Activated T-helper 2 cell treated with anti-CD3 and anti-CD28 coated beads, Interferon-gamma antibody, Interleukin-2, Interleukin-4, amounts not matched to agents 10 μg/mL and 5 μg/mL and 100 μg/mL, durations not matched to agents 14 hours and 24 hours and 36 hours (primary cell): ENCODE data around the gene ETFRF1. TPM values are rescaled to one million over a fixed set of nuclear protein-coding genes. Genes with fewer than 3 reads are reported as not detected.

ENCODE experiments used
- DNase-seq: peaks from one replicate; pipeline ENCODE4 v3.0.0; 2021; ENCODE audit warnings: low spot score
- H3K27ac Mint-ChIP-seq: one replicate; pipeline ENCODE4 v1.8.0; 2021; ENCODE audit warnings: mixed read lengths
- H3K27me3 Mint-ChIP-seq: one replicate; pipeline ENCODE4 v1.8.0; 2021; ENCODE audit warnings: low read depth, mixed read lengths
- H3K36me3 Mint-ChIP-seq: one replicate; pipeline ENCODE4 v1.8.0; 2021; ENCODE audit warnings: low read depth, mixed read lengths
- H3K4me1 Mint-ChIP-seq: one replicate; pipeline ENCODE4 v1.8.0; 2021; ENCODE audit warnings: low read depth, mixed read lengths
- H3K4me3 Mint-ChIP-seq: one replicate; pipeline ENCODE4 v1.8.0; 2021; ENCODE audit warnings: low read depth, mild to moderate bottlenecking, moderate library complexity, mixed read lengths
- H3K9me3 Mint-ChIP-seq: one replicate; pipeline ENCODE4 v1.8.0; 2021; ENCODE audit warnings: mixed read lengths
- intact Hi-C: fragments of 100-400 bp; cut with micrococcal nuclease; formaldehyde crosslinking; loops from one replicate; pipeline ENCODE4 v1.15.1; 2023
- total RNA-seq: library from RNA; stranded (reverse); gene quantifications from 2 replicates; pipeline ENCODE4 v1.2.3, GENCODE V29; 2022

ETFRF1 gene
- total RNA-seq, 1 donor from 2014 or later: 7.6 TPM

DNA sequence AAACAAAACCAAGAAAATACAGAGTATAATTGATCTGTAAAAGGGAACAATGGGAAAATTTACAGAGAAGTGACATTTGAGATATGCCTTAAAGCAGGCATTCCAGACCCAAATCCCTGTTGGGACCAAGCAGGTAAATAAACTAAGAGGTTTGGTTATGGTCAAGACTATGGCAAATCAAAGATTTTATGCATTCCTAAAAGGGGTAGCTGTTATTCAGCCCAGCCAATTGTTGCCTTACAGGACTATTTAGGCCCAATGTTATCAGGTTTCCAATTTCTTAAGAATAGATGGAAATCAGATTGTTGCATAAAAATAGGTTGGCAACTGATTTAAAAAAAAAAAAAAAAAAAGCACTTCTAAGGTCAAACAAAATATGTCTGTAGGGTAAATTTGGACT, 5.4 kb upstream of the ETFRF1 start:
- no peak for DNase-seq

GRCh38 chr12:25190793-25191192, 4.2 kb upstream of the ETFRF1 start:
- Mint-ChIP-seq H3K4me3 (no peak overlapping the region), H3K36me3 (peaks cover 3% of the 10 kb centered on the region), H3K4me1 (peaks cover 34% of the 10 kb centered on the region), H3K9me3 (no peaks in the 10 kb centered on the region), H3K27ac (no peak overlapping the region), H3K27me3 (peaks cover 3% of the 10 kb centered on the region)
- intact Hi-C loops: no loop called here
- DNase-seq: no peak

More for the DNA sequence above, 5.4 kb upstream of the ETFRF1 start:
- H3K27me3 Mint-ChIP-seq: peaks cover 3% of the 10 kb centered on the region
- intact Hi-C loops: loop anchor here (5.0 kb wide), 1 partner anchor 352 kb away; no protein-coding TSS in a partner anchor
- no peaks in the 10 kb centered on the region for H3K9me3 Mint-ChIP-seq
- no peak overlapping the region for H3K4me3 Mint-ChIP-seq
- H3K4me1 Mint-ChIP-seq: peaks cover 23% of the 10 kb centered on the region
- H3K27ac Mint-ChIP-seq: no peak overlapping the region
- H3K36me3 Mint-ChIP-seq: no peaks in the 10 kb centered on the region

GRCh38 chr12:25194214-25194613, 823 bp upstream of the ETFRF1 start:
- Mint-ChIP-seq H3K4me3 (peak overlapping the region; percentile 94), H3K4me1 (peaks cover 22% of the 10 kb centered on the region), H3K27ac (peak overlapping the region; percentile 94), H3K9me3 (no peaks in the 10 kb centered on the region), H3K27me3 (peaks cover 3% of the 10 kb centered on the region), H3K36me3 (peaks cover 3% of the 10 kb centered on the region)
- intact Hi-C loops: loop anchor here (2.0 kb wide), 2 partner anchors 57 to 143 kb away; partner anchors contain the start of gene KRAS
- no peak for DNase-seq

DNA sequence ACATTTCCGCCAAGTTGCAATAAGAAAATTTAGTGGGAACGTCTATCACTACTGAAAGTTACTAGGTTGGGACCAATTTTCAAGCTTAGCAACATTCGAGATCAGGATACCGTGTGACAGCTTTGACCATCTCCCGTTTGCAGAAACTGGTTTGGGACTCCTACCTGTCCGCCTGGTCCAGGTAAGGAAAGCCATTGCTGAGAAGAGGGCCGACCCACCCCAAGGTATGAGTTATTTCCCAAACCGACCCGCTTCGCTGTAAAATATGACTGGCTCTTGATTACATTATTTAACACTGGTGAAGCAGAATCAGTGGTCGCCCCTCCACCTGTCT, 348 bp upstream of the ETFRF1 start:
- peak overlapping the region; percentile 94 for H3K27ac Mint-ChIP-seq
- peaks cover 3% of the 10 kb centered on the region for H3K27me3 Mint-ChIP-seq
- no peaks in the 10 kb centered on the region for H3K9me3 Mint-ChIP-seq
- peaks cover 22% of the 10 kb centered on the region for H3K4me1 Mint-ChIP-seq
- DNase-seq: no peak
- peak overlapping the region; percentile 94 for H3K4me3 Mint-ChIP-seq
- intact Hi-C loops: loop anchor here (2.0 to 5.0 kb wide), 3 partner anchors 56 to 144 kb away; partner anchors contain the start of gene KRAS
- peaks cover 5% of the 10 kb centered on the region for H3K36me3 Mint-ChIP-seq

- Mint-ChIP-seq H3K4me3 (no peak overlapping the region), H3K27ac (no peak overlapping the region), H3K9me3 (no peaks in the 10 kb centered on the region), H3K4me1 (peaks cover 22% of the 10 kb centered on the region), H3K27me3 (peaks cover 3% of the 10 kb centered on the region), H3K36me3 (peaks cover 19% of the 10 kb centered on the region)
- DNase-seq: no peak
- intact Hi-C loops: loop anchor here (5.0 kb wide), 1 partner anchor 125 kb away; no protein-coding TSS in a partner anchor
Measured at GRCh38 chr12:25197608-25198007, 2.6 kb downstream of the ETFRF1 start.

GRCh38 chr12:25200703-25201102, 5.7 kb downstream of the ETFRF1 start:
- Mint-ChIP-seq H3K4me3 (no peak overlapping the region), H3K9me3 (no peaks in the 10 kb centered on the region), H3K27me3 (no peaks in the 10 kb centered on the region), H3K4me1 (peaks cover 7% of the 10 kb centered on the region), H3K36me3 (peaks cover 33% of the 10 kb centered on the region), H3K27ac (no peak overlapping the region)
- intact Hi-C loops: loop anchor here (5.0 kb wide), 1 partner anchor 757 kb away; the partner anchor contains the start of gene RASSF8
- no peak for DNase-seq

DNA sequence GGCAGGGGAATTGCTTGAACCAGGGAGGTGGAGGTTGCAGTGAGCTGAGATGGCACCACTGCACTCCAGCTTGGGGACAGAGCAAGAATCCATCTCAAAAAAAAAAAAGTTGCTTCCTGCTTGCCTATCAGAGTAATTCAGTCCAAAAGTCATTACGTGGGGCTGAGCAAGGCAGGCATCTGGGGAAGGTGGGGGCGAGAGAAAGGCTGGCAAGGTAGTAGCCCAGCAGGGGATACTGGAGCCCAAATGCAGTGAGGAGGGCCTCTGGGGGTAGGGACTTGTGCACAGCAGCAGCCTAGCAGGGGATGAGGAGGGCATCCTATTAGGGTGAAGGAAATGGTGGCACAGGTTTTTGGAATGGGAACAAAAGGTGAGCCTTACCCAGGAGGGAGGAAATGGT, 7.1 kb downstream of the ETFRF1 start:
- intact Hi-C loops: loop anchor here (5.0 kb wide), 1 partner anchor 755 kb away; the partner anchor contains the start of gene RASSF8
- Mint-ChIP-seq H3K27ac (no peak overlapping the region), H3K4me1 (peaks cover 3% of the 10 kb centered on the region), H3K9me3 (no peaks in the 10 kb centered on the region), H3K4me3 (no peak overlapping the region), H3K36me3 (peaks cover 41% of the 10 kb centered on the region), H3K27me3 (no peaks in the 10 kb centered on the region)
- no peak for DNase-seq

DNA sequence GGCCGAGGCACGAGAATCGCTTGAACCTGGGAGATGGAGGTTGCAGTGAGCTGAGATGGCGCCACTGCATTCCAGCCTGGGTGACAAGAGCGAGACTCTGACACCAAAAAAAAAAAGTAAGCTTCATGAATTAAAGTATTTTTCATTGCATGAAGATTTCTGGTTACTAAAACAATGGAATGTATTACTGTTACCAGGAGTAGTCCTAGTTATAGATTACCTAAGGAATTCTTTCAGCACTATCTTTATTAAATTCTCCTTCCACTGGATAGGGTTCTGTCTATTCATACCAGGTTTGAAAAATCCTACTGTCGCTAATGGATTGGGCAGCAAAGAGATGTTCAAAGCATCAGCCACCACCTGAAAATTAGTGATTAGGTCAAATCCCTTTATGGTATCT, 12.4 kb downstream of the ETFRF1 start:
- no peak for DNase-seq
- H3K9me3 Mint-ChIP-seq: no peaks in the 10 kb centered on the region
- no peaks in the 10 kb centered on the region for H3K27me3 Mint-ChIP-seq
- intact Hi-C loops: no loop called here
- H3K4me3 Mint-ChIP-seq: no peak overlapping the region
- H3K36me3 Mint-ChIP-seq: peaks cover 43% of the 10 kb centered on the region
- no peak overlapping the region for H3K27ac Mint-ChIP-seq
- H3K4me1 Mint-ChIP-seq: peaks cover 5% of the 10 kb centered on the region

GRCh38 chr12:25207846-25208245, 12.8 kb downstream of the ETFRF1 start:
- peaks cover 43% of the 10 kb centered on the region for H3K36me3 Mint-ChIP-seq
- DNase-seq: no peak
- H3K27ac Mint-ChIP-seq: no peak overlapping the region
- intact Hi-C loops: no loop called here
- no peak overlapping the region for H3K4me3 Mint-ChIP-seq
- no peaks in the 10 kb centered on the region for H3K27me3 Mint-ChIP-seq
- no peaks in the 10 kb centered on the region for H3K9me3 Mint-ChIP-seq
- H3K4me1 Mint-ChIP-seq: peaks cover 5% of the 10 kb centered on the region

DNA sequence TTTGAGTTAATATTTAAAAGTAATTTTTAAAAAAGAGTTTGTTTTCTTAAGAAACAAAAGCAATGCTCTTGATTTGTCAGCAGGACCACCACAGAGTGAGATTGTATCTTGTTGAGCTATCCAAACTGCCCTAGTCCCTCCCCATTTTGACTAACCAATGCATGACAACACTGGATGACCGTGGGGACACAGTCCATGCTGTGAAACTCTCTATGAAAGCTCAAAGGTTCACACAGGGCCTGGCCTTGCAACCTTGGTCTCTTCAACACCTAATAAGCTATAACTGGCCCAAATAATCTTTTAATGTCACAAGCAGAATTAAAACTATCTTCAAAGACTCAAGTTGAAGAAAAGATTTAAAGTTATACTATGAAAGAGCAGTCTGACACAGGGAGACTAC, 13.5 kb downstream of the ETFRF1 start:
- H3K27ac Mint-ChIP-seq: no peak overlapping the region
- no peaks in the 10 kb centered on the region for H3K27me3 Mint-ChIP-seq
- no peak for DNase-seq
- intact Hi-C loops: no loop called here
- H3K36me3 Mint-ChIP-seq: peaks cover 39% of the 10 kb centered on the region
- H3K4me3 Mint-ChIP-seq: no peak overlapping the region
- H3K4me1 Mint-ChIP-seq: peaks cover 5% of the 10 kb centered on the region
- H3K9me3 Mint-ChIP-seq: no peaks in the 10 kb centered on the region

GRCh38 chr12:25213338-25213737, 18.3 kb downstream of the ETFRF1 start:
- DNase-seq: no peak
- Mint-ChIP-seq H3K4me3 (no peak overlapping the region), H3K36me3 (peaks cover 26% of the 10 kb centered on the region)

DNA sequence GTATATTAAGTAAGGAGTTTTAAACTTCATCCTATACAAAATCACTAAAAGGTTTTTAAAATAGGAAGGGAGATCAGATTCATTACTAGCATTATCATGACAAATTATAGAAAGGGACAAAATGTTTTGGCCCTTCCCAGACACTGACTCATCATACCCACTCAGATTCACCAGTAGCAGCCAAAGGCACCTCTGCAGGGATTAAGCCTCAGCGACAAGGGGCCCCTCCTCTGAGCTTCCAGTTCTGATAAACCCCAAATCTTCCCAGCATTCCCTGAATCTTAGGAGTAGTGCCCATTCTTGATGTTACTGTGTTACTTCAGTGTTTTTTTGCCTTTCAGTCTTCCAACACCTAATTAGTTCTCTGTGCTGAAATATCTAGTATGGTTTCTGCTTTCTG, 41.2 kb downstream of the ETFRF1 start:
- no peak for DNase-seq
- no peaks in the 10 kb centered on the region for H3K9me3 Mint-ChIP-seq
- H3K4me1 Mint-ChIP-seq: peaks cover 15% of the 10 kb centered on the region
- no peak overlapping the region for H3K4me3 Mint-ChIP-seq
- H3K27ac Mint-ChIP-seq: no peak overlapping the region
- intact Hi-C loops: no loop called here
- H3K27me3 Mint-ChIP-seq: no peaks in the 10 kb centered on the region
- peaks cover 69% of the 10 kb centered on the region for H3K36me3 Mint-ChIP-seq

More at GRCh38 chr12:25213338-25213737, 18.3 kb downstream of the ETFRF1 start:
- Mint-ChIP-seq H3K27me3 (no peaks in the 10 kb centered on the region), H3K9me3 (no peaks in the 10 kb centered on the region), H3K27ac (no peak overlapping the region), H3K4me1 (peaks cover 8% of the 10 kb centered on the region)
- intact Hi-C loops: no loop called here

DNA sequence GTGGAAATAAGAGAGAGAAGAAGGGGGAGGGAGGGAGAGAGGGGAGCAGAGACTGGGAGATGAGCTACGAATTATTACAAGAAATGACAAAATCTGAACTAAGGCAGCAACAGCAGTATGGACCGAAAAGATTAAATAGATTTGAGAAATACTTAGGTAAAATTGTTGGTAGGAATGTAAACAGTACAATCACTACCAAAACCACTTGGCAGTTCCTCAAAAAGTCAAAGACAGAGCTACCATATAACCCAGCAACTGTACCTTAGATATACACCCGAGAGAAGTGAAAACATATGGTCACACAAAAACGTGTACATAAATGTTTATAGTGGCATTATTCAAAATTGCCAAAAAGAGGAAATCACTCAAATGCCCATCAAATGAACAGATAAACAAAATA, 41.6 kb downstream of the ETFRF1 start:
- DNase-seq: no peak
- Mint-ChIP-seq H3K9me3 (no peaks in the 10 kb centered on the region), H3K27ac (no peak overlapping the region), H3K36me3 (peaks cover 67% of the 10 kb centered on the region), H3K4me3 (no peak overlapping the region), H3K27me3 (no peaks in the 10 kb centered on the region), H3K4me1 (peaks cover 20% of the 10 kb centered on the region)
- intact Hi-C loops: no loop called here
